KMS-11 (cell line): ENCODE data around the gene MGMT.

Source experiments
- H2AFZ ChIP-seq: fragments of 200-600 bp; sonication (generic); 2 replicates; pipeline ENCODE4 v1.6.1; 2016; ENCODE audit warnings: antibody characterized with exemption, mixed run types, low read depth
- H3K27ac ChIP-seq: fragments of 200-600 bp; sonication (generic); 2 replicates; pipeline ENCODE4 v1.6.1; 2016; ENCODE audit warnings: mild to moderate bottlenecking, mixed run types
- H3K27me3 ChIP-seq: fragments of 200-600 bp; sonication (generic); 2 replicates; pipeline ENCODE4 v1.6.1; 2017; ENCODE audit warnings: mild to moderate bottlenecking, low read depth, mixed run types, moderate library complexity; ENCODE audit not compliant: insufficient read depth
- H3K36me3 ChIP-seq: fragments of 200-600 bp; sonication (generic); 2 replicates; pipeline ENCODE4 v1.6.1; 2017; ENCODE audit warnings: mild to moderate bottlenecking, mixed run types; ENCODE audit not compliant: insufficient read depth
- H3K4me1 ChIP-seq: fragments of 200-600 bp; sonication (generic); 2 replicates; pipeline ENCODE4 v1.6.1; 2016; ENCODE audit warnings: mild to moderate bottlenecking, low read depth, mixed run types; ENCODE audit not compliant: poor library complexity, severe bottlenecking
- H3K4me2 ChIP-seq: fragments of 200-600 bp; sonication (generic); 2 replicates; pipeline ENCODE4 v1.7.0; 2016; ENCODE audit warnings: mild to moderate bottlenecking, mixed run types
- H3K4me3 ChIP-seq: fragments of 200-600 bp; sonication (generic); IDR thresholded peaks from 2 replicates; pipeline ENCODE4 v1.6.1; 2017; ENCODE audit warnings: low read depth, low read length, mixed read lengths; ENCODE audit not compliant: insufficient read depth
- H3K79me2 ChIP-seq: fragments of 200-600 bp; sonication (generic); 2 replicates; pipeline ENCODE4 v1.6.1; 2016; ENCODE audit warnings: low read depth, mixed run types; ENCODE audit not compliant: insufficient read depth
- H3K9ac ChIP-seq: fragments of 200-600 bp; sonication (generic); 2 replicates; pipeline ENCODE4 v1.6.1; 2016; ENCODE audit warnings: mild to moderate bottlenecking, mixed run types
- H4K20me1 ChIP-seq: fragments of 200-600 bp; sonication (generic); 2 replicates; pipeline ENCODE4 v1.6.1; 2016; ENCODE audit warnings: mild to moderate bottlenecking, mixed run types; ENCODE audit not compliant: insufficient read depth
- CTCF ChIP-seq: fragments of 200-600 bp; sonication (generic); conservative IDR thresholded peaks from 2 replicates; pipeline ENCODE4 v1.6.1; 2017; ENCODE audit warnings: low read depth, mild to moderate bottlenecking, antibody characterized with exemption, low read length, moderate library complexity, mixed read lengths

MGMT gene

GRCh38 chr10:129556316-129556715, 89.3 kb downstream of the MGMT start:
- H3K27me3 ChIP-seq: no peaks in the 10 kb centered on the region
- TF ChIP-seq CTCF: no peak
- no peak overlapping the region for H3K27ac ChIP-seq
- no peak overlapping the region for H3K4me3 ChIP-seq
- no peaks in the 10 kb centered on the region for H3K79me2 ChIP-seq
- no peak overlapping the region for H3K4me2 ChIP-seq
- no peaks in the 10 kb centered on the region for H3K4me1 ChIP-seq
- H2AFZ ChIP-seq: no peak overlapping the region
- no peaks in the 10 kb centered on the region for H3K36me3 ChIP-seq
- H4K20me1 ChIP-seq: no peaks in the 10 kb centered on the region
- H3K9ac ChIP-seq: no peak overlapping the region

- H3K79me2 ChIP-seq: no peaks in the 10 kb centered on the region
- no peak overlapping the region for H3K9ac ChIP-seq
- no peak for TF ChIP-seq CTCF
- no peak overlapping the region for H3K4me2 ChIP-seq
- no peaks in the 10 kb centered on the region for H3K4me1 ChIP-seq
- H3K27me3 ChIP-seq: no peaks in the 10 kb centered on the region
- H3K4me3 ChIP-seq: no peak overlapping the region
- no peaks in the 10 kb centered on the region for H3K36me3 ChIP-seq
- H3K27ac ChIP-seq: no peak overlapping the region
- H2AFZ ChIP-seq: no peak overlapping the region
- no peaks in the 10 kb centered on the region for H4K20me1 ChIP-seq
Observed at GRCh38 chr10:129560361-129560760, 93.3 kb downstream of the MGMT start.

- TF ChIP-seq CTCF: no peak
- Histone ChIP-seq H3K27ac (no peak overlapping the region), H4K20me1 (no peaks in the 10 kb centered on the region), H3K27me3 (no peaks in the 10 kb centered on the region), H3K4me3 (no peak overlapping the region), H3K79me2 (no peaks in the 10 kb centered on the region), H3K4me2 (no peak overlapping the region), H3K4me1 (no peaks in the 10 kb centered on the region), H2AFZ (no peak overlapping the region), H3K9ac (no peak overlapping the region), H3K36me3 (no peaks in the 10 kb centered on the region)
Observed at GRCh38 chr10:129562487-129562886, 95.4 kb downstream of the MGMT start.

GRCh38 chr10:129564923-129565322, 97.9 kb downstream of the MGMT start:
- H2AFZ ChIP-seq: no peak overlapping the region
- no peaks in the 10 kb centered on the region for H3K27me3 ChIP-seq
- no peaks in the 10 kb centered on the region for H4K20me1 ChIP-seq
- H3K27ac ChIP-seq: no peak overlapping the region
- no peaks in the 10 kb centered on the region for H3K36me3 ChIP-seq
- TF ChIP-seq CTCF: no peak
- no peaks in the 10 kb centered on the region for H3K4me1 ChIP-seq
- H3K4me3 ChIP-seq: no peak overlapping the region
- no peak overlapping the region for H3K4me2 ChIP-seq
- H3K9ac ChIP-seq: no peak overlapping the region
- no peaks in the 10 kb centered on the region for H3K79me2 ChIP-seq
